Measurements from ENCODE around the gene ZSCAN16. TPM values are rescaled to one million over a fixed set of nuclear protein-coding genes. Genes with fewer than 3 reads are reported as not detected.

The ZSCAN16 gene
- total and polyA plus RNA-seq, 2 of the 13 experiments (the other 11 are each of a cell fraction or from before 2014, with no cell fraction given) = 5.7 to 12.7 TPM

- TF ChIP-seq ZNF687 (CRISPR knock-in tag; IDR thresholded peaks at IDR 0.05) = peak; percentile 98
- peak; percentile 72; the same call in 1 of the 2 replicates for TF ChIP-seq KDM4B (CRISPR knock-in tag; IDR thresholded peaks at IDR 0.05)
- peak; percentile 94 for TF ChIP-seq ZNF280B (CRISPR knock-in tag; IDR thresholded peaks at IDR 0.05; ENCODE audit: borderline replicate concordance)
- peak; percentile 95 for TF ChIP-seq MAF1 (CRISPR knock-in tag; IDR thresholded peaks at IDR 0.05; ENCODE audit: borderline replicate concordance)
- TF ChIP-seq CBX2 (IDR thresholded peaks at IDR 0.05; ENCODE audit: low read depth, low read length) = no peak; the same call in 1 of the 2 replicates
- peak; percentile 98; the same call in 1 of the 2 replicates for TF ChIP-seq CBX2 (CRISPR knock-in tag; IDR thresholded peaks at IDR 0.05; ENCODE audit: low read depth)
- TF ChIP-seq CAMTA2 (CRISPR knock-in tag; IDR thresholded peaks at IDR 0.05; ENCODE audit: borderline replicate concordance) = no peak
- TF ChIP-seq ATF3 (CRISPR knock-in tag; IDR thresholded peaks at IDR 0.05) = 0 out of 2 replicates have a peak, but pooled peaks have one; percentile 38
- peak; percentile 91 for TF ChIP-seq PHF20 (CRISPR knock-in tag; IDR thresholded peaks at IDR 0.05)
- peak; percentile 98 for TF ChIP-seq ZBTB7B (CRISPR knock-in tag; IDR thresholded peaks at IDR 0.05)
- no peak; the same call in 1 of the 2 replicates for TF ChIP-seq GLI4 (CRISPR knock-in tag; IDR thresholded peaks at IDR 0.05; ENCODE audit: borderline replicate concordance)
- 0 out of 2 replicates have a peak, but pooled peaks have one; percentile 10 for TF ChIP-seq KDM1A (CRISPR knock-in tag; IDR thresholded peaks at IDR 0.05)
- TF ChIP-seq AFF4 (CRISPR knock-in tag; IDR thresholded peaks at IDR 0.05) = no peak
- peak; percentile 76 for TF ChIP-seq ZNF543 (CRISPR knock-in tag; IDR thresholded peaks at IDR 0.05)
These were observed 19.8 kb upstream of the ZSCAN16 start (continued) for GRCh38 chr6:28104392-28105244.
